Ishikawa (cell line): ENCODE results near the gene KCNMB2.

ENCODE experiments used
- CEBPB ChIP-seq: IDR thresholded peaks from 2 replicates; pipeline ENCODE4 v1.6.1; 2012
- CREB1 ChIP-seq: IDR thresholded peaks from 2 replicates; pipeline ENCODE4 v1.6.1; 2012; ENCODE audit warnings: low read depth
- FOXM1 ChIP-seq: IDR thresholded peaks from 2 replicates; pipeline ENCODE4 v1.6.1; 2012; ENCODE audit warnings: low read depth, borderline replicate concordance
- NFIC ChIP-seq: IDR thresholded peaks from 2 replicates; pipeline ENCODE4 v1.6.1; 2012
- RAD21 ChIP-seq: IDR thresholded peaks from 2 replicates; pipeline ENCODE4 v1.6.1; 2012; ENCODE audit warnings: low read depth
- YY1 ChIP-seq: IDR thresholded peaks from 2 replicates; pipeline ENCODE4 v1.6.1; 2012; ENCODE audit warnings: low read depth

GRCh38 chr3:178706411-178706810 lies 170.2 kb downstream of the KCNMB2 start:
- TF ChIP-seq NFIC (no peak), FOXM1 (no peak), YY1 (no peak), CEBPB (no peak), RAD21 (no peak), CREB1 (no peak)
